ENCODE measurements around the gene ACP2. TPM values are rescaled to one million over a fixed set of nuclear protein-coding genes. Genes with fewer than 3 reads are reported as not detected.

Gene ACP2
- total RNA-seq, 2 experiments from 2014 or later = 8.0 to 9.3 TPM

DNA sequence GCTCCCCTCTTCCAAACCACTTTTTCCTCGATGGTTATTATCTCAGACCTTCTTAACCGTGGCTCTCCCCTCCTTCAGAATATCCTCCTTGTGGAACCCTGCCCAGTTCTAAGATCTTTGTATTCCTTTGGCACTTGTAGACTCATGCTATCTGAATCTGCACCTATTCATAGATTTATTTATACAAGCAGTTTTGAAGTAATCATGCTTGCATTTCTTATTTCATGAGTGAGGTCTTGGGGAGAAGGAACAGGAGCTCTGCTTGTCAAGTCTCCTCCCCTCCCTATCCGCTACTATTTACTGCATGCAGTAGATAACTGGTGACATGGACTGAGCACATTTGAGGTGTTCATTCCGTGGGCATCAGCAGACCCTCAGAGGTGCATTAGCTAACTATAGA is 15.9 kb upstream of the ACP2 start:
- Mint-ChIP-seq H3K9me3 (no peaks in the 10 kb centered on the region), H3K27me3 (ENCODE audit: low read depth) (no peaks in the 10 kb centered on the region), H3K4me3 (no peak overlapping the region), H3K4me1 (ENCODE audit: low read depth) (peaks cover 32% of the 10 kb centered on the region), H3K27ac (no peak overlapping the region), H3K36me3 (ENCODE audit: low read depth) (peaks cover 1% of the 10 kb centered on the region)
- CTCF ChIA-PET = interaction anchor here (0.7 to 3.1 kb wide), 6 partner anchors 8 to 148 kb away, joined by 3 to 14 read pairs (median 4); no protein-coding TSS in a partner anchor
- intact Hi-C loops (cut with micrococcal nuclease) = loop anchor here (10.0 kb wide), 2 partner anchors 420 to 740 kb away; partner anchors contain the start of gene CKAP5
- DNase-seq = no peak

GRCh38 chr11:47264119-47264518 is 15.5 kb upstream of the ACP2 start:
- no peak overlapping the region for H3K27ac Mint-ChIP-seq
- DNase-seq = no peak
- no peak overlapping the region for H3K4me3 Mint-ChIP-seq
- intact Hi-C loops (cut with micrococcal nuclease) = loop anchor here (10.0 kb wide), 2 partner anchors 419 to 741 kb away; partner anchors contain the start of gene CKAP5
- peaks cover 34% of the 10 kb centered on the region for H3K4me1 Mint-ChIP-seq (ENCODE audit: low read depth)
- CTCF ChIA-PET = interaction anchor here (0.6 to 3.1 kb wide), 7 partner anchors 9 to 271 kb away, joined by 3 to 14 read pairs (median 4); no protein-coding TSS in a partner anchor
- H3K27me3 Mint-ChIP-seq (ENCODE audit: low read depth) = no peaks in the 10 kb centered on the region
- no peaks in the 10 kb centered on the region for H3K36me3 Mint-ChIP-seq (ENCODE audit: low read depth)
- no peaks in the 10 kb centered on the region for H3K9me3 Mint-ChIP-seq

DNA sequence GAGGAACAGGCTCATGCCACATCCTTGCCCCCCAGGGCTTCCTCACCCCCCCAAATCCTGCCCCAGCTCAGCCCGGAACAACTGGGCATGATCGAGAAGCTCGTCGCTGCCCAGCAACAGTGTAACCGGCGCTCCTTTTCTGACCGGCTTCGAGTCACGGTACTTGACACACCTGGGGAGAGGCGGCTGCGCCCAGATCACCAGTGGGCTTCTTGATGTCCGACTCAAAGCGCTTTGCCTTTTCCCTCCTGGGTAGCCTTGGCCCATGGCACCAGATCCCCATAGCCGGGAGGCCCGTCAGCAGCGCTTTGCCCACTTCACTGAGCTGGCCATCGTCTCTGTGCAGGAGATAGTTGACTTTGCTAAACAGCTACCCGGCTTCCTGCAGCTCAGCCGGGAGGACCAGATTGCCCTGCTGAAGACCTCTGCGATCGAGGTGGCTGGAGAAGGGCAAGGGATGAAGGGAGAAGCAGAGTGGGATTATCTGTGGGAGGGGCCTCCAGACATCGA is 12.7 kb upstream of the ACP2 start:
- Mint-ChIP-seq H3K36me3 (ENCODE audit: low read depth) (no peaks in the 10 kb centered on the region), H3K27ac (no peak overlapping the region), H3K4me3 (no peak overlapping the region), H3K4me1 (ENCODE audit: low read depth) (peaks cover 20% of the 10 kb centered on the region), H3K9me3 (no peaks in the 10 kb centered on the region), H3K27me3 (ENCODE audit: low read depth) (no peaks in the 10 kb centered on the region)
- intact Hi-C loops (cut with micrococcal nuclease) = loop anchor here (10.0 kb wide), 2 partner anchors 417 to 743 kb away; partner anchors contain the start of gene CKAP5
- CTCF ChIA-PET = interaction anchor here (0.7 to 3.6 kb wide), 2 partner anchors 19 to 81 kb away, joined by 3 to 56 read pairs; partner anchors contain the start of gene ARFGAP2
- DNase-seq = no peak

DNA sequence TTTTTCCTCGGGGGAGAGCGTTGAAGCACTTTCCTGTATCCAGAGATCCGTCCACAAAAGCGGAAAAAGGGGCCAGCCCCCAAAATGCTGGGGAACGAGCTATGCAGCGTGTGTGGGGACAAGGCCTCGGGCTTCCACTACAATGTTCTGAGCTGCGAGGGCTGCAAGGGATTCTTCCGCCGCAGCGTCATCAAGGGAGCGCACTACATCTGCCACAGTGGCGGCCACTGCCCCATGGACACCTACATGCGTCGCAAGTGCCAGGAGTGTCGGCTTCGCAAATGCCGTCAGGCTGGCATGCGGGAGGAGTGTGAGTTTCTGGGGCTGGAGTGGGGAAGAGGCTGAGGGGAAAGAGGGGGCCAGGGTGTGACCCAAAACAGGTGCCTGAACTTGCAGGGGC is 11.8 kb upstream of the ACP2 start:
- intact Hi-C loops (cut with micrococcal nuclease) = loop anchor here (10.0 kb wide), 2 partner anchors 416 to 744 kb away; partner anchors contain the start of gene CKAP5
- no peaks in the 10 kb centered on the region for H3K36me3 Mint-ChIP-seq (ENCODE audit: low read depth)
- H3K27ac Mint-ChIP-seq = no peak overlapping the region
- no peak overlapping the region for H3K4me3 Mint-ChIP-seq
- H3K27me3 Mint-ChIP-seq (ENCODE audit: low read depth) = no peaks in the 10 kb centered on the region
- peaks cover 14% of the 10 kb centered on the region for H3K4me1 Mint-ChIP-seq (ENCODE audit: low read depth)
- no peaks in the 10 kb centered on the region for H3K9me3 Mint-ChIP-seq
- CTCF ChIA-PET = interaction anchor here (1.3 to 4.0 kb wide), 9 partner anchors 8 to 80 kb away, joined by 5 to 56 read pairs (median 8); partner anchors contain the start of genes ACP2 and ARFGAP2
- no peak for DNase-seq

DNA sequence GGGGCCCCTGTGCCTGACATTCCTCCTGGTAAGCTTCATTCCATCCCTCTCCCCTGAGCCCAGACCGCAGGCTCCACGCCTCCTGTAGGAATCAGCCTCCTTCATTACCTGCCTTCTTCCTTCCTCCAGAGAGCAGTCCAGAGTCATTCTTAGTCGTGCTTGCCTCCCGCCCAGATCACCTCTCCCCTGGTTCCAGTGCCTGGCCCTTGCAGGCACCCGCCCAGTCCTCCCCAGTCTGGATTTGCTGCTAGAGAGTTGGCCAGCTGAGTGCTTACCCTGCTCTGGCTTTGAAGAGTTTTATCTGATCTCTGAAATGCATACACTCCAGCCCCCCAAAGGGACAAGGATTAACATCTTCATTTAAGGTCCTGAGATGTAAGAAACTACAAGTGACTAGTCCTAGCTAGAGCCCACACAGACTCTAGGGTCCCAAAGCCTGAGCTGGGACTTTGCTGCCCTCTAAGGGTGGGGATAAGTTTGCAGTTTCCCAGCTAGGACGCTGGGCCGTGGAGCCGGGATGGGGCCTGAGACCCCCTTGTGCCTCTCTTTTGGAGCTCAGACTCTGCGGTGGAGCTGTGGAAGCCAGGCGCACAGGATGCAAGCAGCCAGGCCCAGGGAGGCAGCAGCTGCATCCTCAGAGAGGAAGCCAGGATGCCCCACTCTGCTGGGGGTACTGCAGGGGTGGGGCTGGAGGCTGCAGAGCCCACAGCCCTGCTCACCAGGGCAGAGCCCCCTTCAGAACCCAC is 10.8 kb upstream of the ACP2 start:
- Mint-ChIP-seq H3K36me3 (ENCODE audit: low read depth) (no peaks in the 10 kb centered on the region), H3K9me3 (no peaks in the 10 kb centered on the region), H3K4me3 (no peak overlapping the region), H3K27me3 (ENCODE audit: low read depth) (no peaks in the 10 kb centered on the region), H3K4me1 (ENCODE audit: low read depth) (peaks cover 8% of the 10 kb centered on the region), H3K27ac (no peak overlapping the region)
- DNase-seq = peak; percentile 40
- intact Hi-C loops (cut with micrococcal nuclease) = loop anchor here (2.0 kb wide), 1 partner anchor 83 kb away; the partner anchor contains the start of gene ARFGAP2
- CTCF ChIA-PET = interaction anchor here (0.6 to 4.0 kb wide), 22 partner anchors 9 to 342 kb away, joined by 3 to 56 read pairs (median 5); partner anchors contain the start of genes ACP2, ARFGAP2 and DDB2

DNA sequence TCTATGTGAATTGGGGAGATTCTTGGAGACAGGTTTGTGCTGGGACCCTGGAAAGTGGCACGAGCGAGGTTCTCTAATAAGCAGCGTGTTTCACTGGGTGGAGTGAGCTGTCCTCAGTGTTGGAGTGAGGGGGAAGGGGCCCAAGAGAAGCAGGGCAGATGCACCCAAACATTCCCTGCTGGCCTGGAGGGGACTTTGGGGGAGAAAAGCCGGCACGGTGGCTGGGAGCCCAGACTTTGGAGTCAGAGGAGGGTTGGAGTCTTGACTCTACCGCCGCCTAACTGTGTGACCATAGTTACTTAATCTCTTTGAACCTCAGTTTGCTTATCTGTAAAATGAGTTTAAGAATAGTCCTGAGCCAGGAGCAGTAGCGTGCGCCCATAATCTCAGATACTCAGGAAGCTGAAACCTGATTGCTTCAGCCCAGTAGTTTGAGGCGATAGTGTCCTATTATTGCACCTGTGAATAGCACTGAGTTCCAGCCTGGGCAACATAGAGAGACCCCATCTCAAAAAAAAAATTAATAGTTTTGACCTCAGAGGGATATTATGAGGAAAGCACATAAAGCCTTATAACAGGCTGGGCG is 9.8 kb upstream of the ACP2 start:
- no peaks in the 10 kb centered on the region for H3K27me3 Mint-ChIP-seq (ENCODE audit: low read depth)
- intact Hi-C loops (cut with micrococcal nuclease) = loop anchor here (2.0 kb wide), 1 partner anchor 82 kb away; the partner anchor contains the start of gene ARFGAP2
- no peaks in the 10 kb centered on the region for H3K9me3 Mint-ChIP-seq
- DNase-seq = no peak
- CTCF ChIA-PET = interaction anchor here (1.0 to 4.0 kb wide), 9 partner anchors 9 to 78 kb away, joined by 5 to 56 read pairs (median 8); partner anchors contain the start of genes ACP2 and ARFGAP2
- H3K4me1 Mint-ChIP-seq (ENCODE audit: low read depth) = peaks cover 8% of the 10 kb centered on the region
- no peak overlapping the region for H3K4me3 Mint-ChIP-seq
- no peaks in the 10 kb centered on the region for H3K36me3 Mint-ChIP-seq (ENCODE audit: low read depth)
- no peak overlapping the region for H3K27ac Mint-ChIP-seq

- Mint-ChIP-seq H3K27ac (no peak within 1 kb of the TSS), H3K4me1 (ENCODE audit: low read depth) (peaks cover 8% of the 10 kb centered on the region), H3K36me3 (ENCODE audit: low read depth) (no peaks in the 10 kb centered on the region), H3K27me3 (ENCODE audit: low read depth) (no peaks in the 10 kb centered on the region), H3K4me3 (no peak within 1 kb of the TSS), H3K9me3 (no peaks in the 10 kb centered on the region)
- CTCF ChIA-PET = interaction anchor here (2.8 to 4.0 kb wide), 3 partner anchors 8 to 78 kb away, joined by 19 to 56 read pairs (median 23); partner anchors contain the start of genes ACP2 and ARFGAP2
- no peak for DNase-seq
- intact Hi-C loops (cut with micrococcal nuclease) = loop anchor here (2.0 kb wide), 1 partner anchor 81 kb away; the partner anchor contains the start of gene ARFGAP2
Observed at GRCh38 chr11:47257517-47258316, 9.1 kb upstream of the ACP2 start, which contains the start of gene NR1H3. TSS of gene NR1H3 (plus strand) at chr11:47257996. CDS start at chr11:47259217, 1,221 bp downstream.

- Mint-ChIP-seq H3K27ac (no peak overlapping the region), H3K9me3 (no peaks in the 10 kb centered on the region), H3K4me1 (ENCODE audit: low read depth) (peaks cover 8% of the 10 kb centered on the region), H3K27me3 (ENCODE audit: low read depth) (no peaks in the 10 kb centered on the region), H3K4me3 (no peak overlapping the region), H3K36me3 (ENCODE audit: low read depth) (no peaks in the 10 kb centered on the region)
- intact Hi-C loops (cut with micrococcal nuclease) = no loop called here
- CTCF ChIA-PET = interaction anchor here (2.8 to 4.0 kb wide), 2 partner anchors 8 to 15 kb away, joined by 19 to 23 read pairs; partner anchors contain the start of gene ACP2
- DNase-seq = no peak
Observed at GRCh38 chr11:47257177-47257516, 8.5 kb upstream of the ACP2 start.

DNA sequence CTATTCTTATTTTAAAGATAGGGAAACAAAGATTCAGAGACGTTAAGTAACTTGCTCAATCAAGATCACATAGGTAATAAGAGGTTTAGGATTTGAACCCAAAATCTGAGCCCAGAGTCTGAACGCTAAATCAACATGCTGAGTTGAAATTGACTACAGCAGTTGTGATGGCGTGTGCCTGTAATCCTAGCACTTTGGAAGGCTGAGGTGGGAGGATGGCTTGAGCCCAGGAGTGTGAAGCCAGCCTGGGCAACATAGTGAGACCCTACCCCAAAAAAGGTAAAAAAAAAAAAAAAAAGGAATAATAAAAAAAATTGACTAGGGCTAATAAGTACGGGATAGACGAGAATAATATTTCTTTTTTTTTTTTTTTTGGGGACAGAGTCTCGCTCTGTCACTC is 7.8 kb upstream of the ACP2 start:
- no peak for DNase-seq
- Mint-ChIP-seq H3K36me3 (ENCODE audit: low read depth) (no peaks in the 10 kb centered on the region), H3K4me1 (ENCODE audit: low read depth) (peaks cover 8% of the 10 kb centered on the region), H3K4me3 (no peak overlapping the region), H3K9me3 (no peaks in the 10 kb centered on the region), H3K27ac (no peak overlapping the region), H3K27me3 (ENCODE audit: low read depth) (no peaks in the 10 kb centered on the region)
- CTCF ChIA-PET = no interaction called here
- intact Hi-C loops (cut with micrococcal nuclease) = no loop called here

DNA sequence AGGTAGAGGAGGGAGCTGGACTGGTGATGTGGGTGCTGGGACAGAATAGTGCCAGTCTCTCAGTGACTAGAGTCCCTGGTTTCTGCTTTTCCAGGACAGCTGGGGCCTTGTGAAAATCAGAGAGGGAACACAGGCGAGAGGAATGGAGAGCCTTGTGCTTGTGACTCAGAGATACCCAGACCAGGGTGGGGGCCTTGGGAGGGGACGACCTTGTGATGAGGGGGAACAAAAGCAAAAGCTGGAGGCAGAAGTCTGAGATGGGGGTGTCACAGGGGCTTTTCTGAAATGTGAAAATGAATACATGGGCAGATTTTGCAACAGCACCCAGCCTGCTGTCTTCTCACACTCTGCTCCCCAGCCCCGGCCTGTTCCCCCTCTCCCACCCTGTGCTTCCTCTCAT is 5.8 kb upstream of the ACP2 start:
- Mint-ChIP-seq H3K9me3 (no peaks in the 10 kb centered on the region), H3K4me1 (ENCODE audit: low read depth) (peaks cover 11% of the 10 kb centered on the region), H3K36me3 (ENCODE audit: low read depth) (no peaks in the 10 kb centered on the region), H3K27me3 (ENCODE audit: low read depth) (no peaks in the 10 kb centered on the region), H3K4me3 (no peak overlapping the region), H3K27ac (no peak overlapping the region)
- CTCF ChIA-PET = interaction anchor here (0.6 kb wide), 1 partner anchor 322 kb away, joined by 4 read pairs; no protein-coding TSS in a partner anchor
- no peak for DNase-seq
- intact Hi-C loops (cut with micrococcal nuclease) = no loop called here

- no peak overlapping the region for H3K27ac Mint-ChIP-seq
- no peaks in the 10 kb centered on the region for H3K9me3 Mint-ChIP-seq
- H3K4me3 Mint-ChIP-seq = no peak overlapping the region
- intact Hi-C loops (cut with micrococcal nuclease) = no loop called here
- H3K4me1 Mint-ChIP-seq (ENCODE audit: low read depth) = peaks cover 11% of the 10 kb centered on the region
- H3K36me3 Mint-ChIP-seq (ENCODE audit: low read depth) = no peaks in the 10 kb centered on the region
- H3K27me3 Mint-ChIP-seq (ENCODE audit: low read depth) = no peaks in the 10 kb centered on the region
- CTCF ChIA-PET = interaction anchor here (0.6 kb wide), 1 partner anchor 323 kb away, joined by 4 read pairs; no protein-coding TSS in a partner anchor
- DNase-seq = no peak
Observed at GRCh38 chr11:47253660-47254059, 5.0 kb upstream of the ACP2 start.
